Rectal smooth muscle tissue (tissue), 1 donor: ENCODE data around the gene TPSD1.
"Not testable (repeated sequence)": the region's sequence is repeated elsewhere in the genome, so short reads cannot be mapped to it uniquely, and the experiment has no call there.

Experiments used
- H3K27ac ChIP-seq: one replicate; pipeline ENCODE4 v1.7.0; 2013; ENCODE audit warnings: low read depth, low read length, inconsistent platforms
- H3K27me3 ChIP-seq: one replicate; pipeline ENCODE4 v1.7.0; 2013; ENCODE audit warnings: low read length; ENCODE audit not compliant: control insufficient read depth, insufficient read depth
- H3K36me3 ChIP-seq: one replicate; pipeline ENCODE4 v1.7.0; 2013; ENCODE audit warnings: low read length; ENCODE audit not compliant: control insufficient read depth, insufficient read depth
- H3K4me1 ChIP-seq: one replicate; pipeline ENCODE4 v1.7.0; 2013; ENCODE audit warnings: low read length; ENCODE audit not compliant: control insufficient read depth, insufficient read depth
- H3K4me3 ChIP-seq: one replicate; pipeline ENCODE4 v1.7.0; 2013; ENCODE audit warnings: low read length
- H3K9ac ChIP-seq: one replicate; pipeline ENCODE4 v1.7.0; 2013; ENCODE audit warnings: low read length

The TPSD1 gene

GRCh38 chr16:1237990-1238389, 17.9 kb upstream of the TPSD1 start:
- no peaks in the 10 kb centered on the region for H3K36me3 ChIP-seq
- H3K27ac ChIP-seq, result no peak overlapping the region
- H3K9ac ChIP-seq, result no peak overlapping the region
- peaks cover 5% of the 10 kb centered on the region for H3K27me3 ChIP-seq
- H3K4me1 ChIP-seq, result no peaks in the 10 kb centered on the region
- no peak overlapping the region for H3K4me3 ChIP-seq

- not testable (repeated sequence) for H3K36me3 ChIP-seq, H3K27me3 ChIP-seq, H3K27ac ChIP-seq, H3K9ac ChIP-seq, H3K4me3 ChIP-seq, H3K4me1 ChIP-seq
These were observed 17.0 kb upstream of the TPSD1 start for GRCh38 chr16:1238909-1239308.

GRCh38 chr16:1239575-1239974, 16.3 kb upstream of the TPSD1 start:
- H3K36me3 ChIP-seq, result not testable (repeated sequence)

GRCh38 chr16:1240436-1240835, 15.4 kb upstream of the TPSD1 start, which contains the start of gene TPSAB1:
Gene TPSAB1, plus strand, starts transcription at chr16:1240705. Its CDS starts 234 bp downstream, at chr16:1240939.
- not testable (repeated sequence) for H3K27me3 ChIP-seq, H3K4me3 ChIP-seq, H3K27ac ChIP-seq, H3K36me3 ChIP-seq, H3K9ac ChIP-seq, H3K4me1 ChIP-seq

More at GRCh38 chr16:1239575-1239974, 16.3 kb upstream of the TPSD1 start:
- H3K4me1 ChIP-seq, H3K9ac ChIP-seq, H3K4me3 ChIP-seq, H3K27ac ChIP-seq, H3K27me3 ChIP-seq: not testable (repeated sequence)

- not testable (repeated sequence) for H3K27me3 ChIP-seq, H3K27ac ChIP-seq, H3K4me1 ChIP-seq
These were observed 14.8 kb upstream of the TPSD1 start for GRCh38 chr16:1241081-1241480.

DNA sequence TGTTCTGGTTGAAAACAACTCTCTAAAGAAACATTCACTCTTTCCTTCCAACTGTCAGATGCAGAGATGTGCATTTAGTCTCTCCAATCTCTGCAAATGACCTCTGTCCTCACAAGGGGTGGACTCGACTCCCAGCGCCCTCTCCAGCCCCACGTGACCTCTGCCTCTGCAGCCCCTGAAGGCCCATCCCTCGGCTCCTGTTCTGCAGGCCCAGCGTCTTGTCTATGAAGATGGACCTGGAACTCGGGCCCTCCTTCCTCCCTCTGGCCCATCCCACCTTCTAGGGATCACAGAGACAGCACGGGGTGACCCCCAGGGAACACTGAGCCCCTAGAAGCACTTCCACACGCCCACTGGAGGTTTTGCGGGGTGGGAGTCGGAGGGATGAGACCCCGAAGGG, 12.5 kb upstream of the TPSD1 start:
- H3K9ac ChIP-seq, H3K27me3 ChIP-seq, H3K4me1 ChIP-seq, H3K27ac ChIP-seq, H3K4me3 ChIP-seq, H3K36me3 ChIP-seq: not testable (repeated sequence)

More at GRCh38 chr16:1241081-1241480, 14.8 kb upstream of the TPSD1 start:
- not testable (repeated sequence) for H3K36me3 ChIP-seq, H3K9ac ChIP-seq, H3K4me3 ChIP-seq

GRCh38 chr16:1243907-1244850, 11.7 kb upstream of the TPSD1 start:
- not testable (repeated sequence) for H3K9ac ChIP-seq, H3K27ac ChIP-seq, H3K4me1 ChIP-seq, H3K27me3 ChIP-seq, H3K4me3 ChIP-seq, H3K36me3 ChIP-seq

DNA sequence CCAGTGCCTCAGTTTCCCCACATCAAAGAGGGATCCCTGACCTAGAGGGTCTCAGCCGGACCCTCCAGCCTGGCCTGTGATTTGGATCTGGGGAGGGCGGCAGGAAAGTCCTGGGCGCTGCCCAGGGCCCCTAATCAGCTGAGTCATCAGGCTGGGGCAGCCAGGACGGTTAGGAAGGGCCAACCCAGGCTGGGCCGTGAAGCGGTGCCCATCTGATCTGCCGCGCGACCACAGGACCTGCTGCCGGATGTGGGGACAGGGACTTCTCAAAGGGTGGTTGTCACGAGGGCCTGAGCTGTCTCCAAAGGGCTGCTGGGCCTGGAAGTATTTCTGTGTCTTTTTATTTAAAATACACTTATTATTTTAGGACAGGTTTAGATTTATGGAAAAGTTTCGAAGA, 11.0 kb upstream of the TPSD1 start:
- Histone ChIP-seq H3K36me3 (no peaks in the 10 kb centered on the region), H3K27me3 (peaks cover 2% of the 10 kb centered on the region), H3K27ac (no peak overlapping the region), H3K4me1 (no peaks in the 10 kb centered on the region), H3K9ac (no peak overlapping the region), H3K4me3 (no peak overlapping the region)

GRCh38 chr16:1245452-1246020, 10.3 kb upstream of the TPSD1 start:
- H3K27me3 ChIP-seq, result peaks cover 2% of the 10 kb centered on the region
- no peaks in the 10 kb centered on the region for H3K4me1 ChIP-seq
- H3K27ac ChIP-seq, result no peak overlapping the region
- H3K36me3 ChIP-seq, result no peaks in the 10 kb centered on the region
- no peak overlapping the region for H3K4me3 ChIP-seq
- H3K9ac ChIP-seq, result no peak overlapping the region

- H3K9ac ChIP-seq, H3K4me3 ChIP-seq, H3K36me3 ChIP-seq, H3K4me1 ChIP-seq, H3K27ac ChIP-seq, H3K27me3 ChIP-seq: not testable (repeated sequence)
These were observed 7.8 kb upstream of the TPSD1 start for GRCh38 chr16:1247903-1248537.

GRCh38 chr16:1249031-1249755, 6.7 kb upstream of the TPSD1 start:
- not testable (repeated sequence) for H3K4me1 ChIP-seq, H3K4me3 ChIP-seq, H3K36me3 ChIP-seq, H3K9ac ChIP-seq, H3K27me3 ChIP-seq, H3K27ac ChIP-seq

DNA sequence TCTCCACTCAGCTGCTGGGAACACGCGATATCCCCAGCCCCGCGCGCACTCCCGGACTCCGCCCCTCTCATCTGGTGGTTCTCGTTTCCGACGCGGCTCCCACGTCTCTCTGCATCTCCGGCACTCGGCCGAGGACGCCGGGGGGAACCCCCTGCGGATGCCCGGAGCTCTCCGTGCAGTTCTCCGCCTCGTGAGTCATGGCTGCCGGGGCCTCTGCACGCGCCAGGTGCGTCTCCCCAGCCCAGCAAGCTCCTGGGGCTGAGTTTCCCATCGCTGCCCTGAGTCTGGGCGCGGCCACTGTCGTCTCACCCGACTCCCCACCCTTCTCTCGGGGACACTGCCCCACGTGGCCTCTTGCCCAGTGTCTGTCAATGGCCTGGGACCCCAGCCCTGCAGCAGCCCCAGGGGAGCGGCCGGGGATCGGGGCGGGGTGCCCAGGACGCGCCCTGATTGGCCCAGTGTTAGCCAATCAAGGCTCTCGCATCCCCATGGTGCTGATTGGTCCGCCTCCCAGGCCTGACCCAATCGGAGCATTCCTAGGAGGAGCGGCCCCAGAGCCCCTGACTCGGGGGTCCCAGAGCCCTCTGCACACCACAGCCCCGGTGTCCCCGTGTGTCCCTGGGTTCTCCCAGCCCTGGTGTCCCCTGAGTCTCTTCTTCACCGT, 2.0 kb upstream of the TPSD1 start:
- H3K36me3 ChIP-seq, H3K4me1 ChIP-seq, H3K27me3 ChIP-seq: not testable (repeated sequence)

More for the DNA sequence above, 2.0 kb upstream of the TPSD1 start:
- H3K9ac ChIP-seq, H3K27ac ChIP-seq, H3K4me3 ChIP-seq: not testable (repeated sequence)
